NCI-H1436 (cell line): ENCODE data around the gene CDK14.

Experiments
- DNase-seq: peaks from one replicate; lab custom pipeline; 2025; lab: John Stamatoyannopoulos, UW

CDK14 gene

DNA sequence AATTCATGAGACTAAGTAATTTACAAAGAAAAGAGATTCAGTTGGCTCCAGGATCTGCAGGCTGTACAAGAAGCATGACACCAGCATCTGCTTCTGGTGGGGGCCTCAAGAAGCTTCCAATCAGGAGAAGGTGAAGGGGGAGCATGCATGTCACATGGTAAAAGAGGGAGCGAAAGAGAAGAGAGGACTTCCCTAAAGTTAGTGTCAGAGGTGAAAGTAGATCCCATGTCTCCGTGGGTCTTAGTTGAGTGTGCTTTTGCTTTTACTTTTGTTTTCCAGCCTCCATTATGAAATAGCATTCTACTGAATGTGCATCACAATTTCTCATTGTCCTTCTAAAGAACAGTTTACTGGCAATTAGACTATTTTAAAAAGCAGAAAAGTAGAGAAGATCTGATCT is 454.6 kb downstream of the CDK14 start:
- no peak for DNase-seq

DNA sequence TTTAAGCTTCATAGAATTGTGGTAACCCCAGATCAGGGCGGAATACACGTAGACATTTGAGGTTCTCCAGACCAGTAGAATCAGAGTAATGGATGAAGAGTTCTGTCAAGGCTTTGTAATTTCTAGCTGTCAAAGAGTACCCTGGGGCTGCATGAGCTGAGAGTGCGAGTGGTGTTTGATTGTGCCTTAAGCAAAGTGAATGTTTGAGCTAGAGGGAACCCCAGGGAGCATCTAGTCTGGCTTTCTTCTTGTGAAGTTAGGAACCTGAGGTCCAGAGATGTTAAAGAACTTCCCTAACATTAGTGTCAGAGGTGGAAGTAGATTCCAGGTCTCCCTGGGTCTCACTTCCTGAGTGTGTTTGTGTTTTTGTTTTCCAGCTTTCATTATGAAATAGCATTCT is 455.8 kb downstream of the CDK14 start:
- no peak for DNase-seq

DNA sequence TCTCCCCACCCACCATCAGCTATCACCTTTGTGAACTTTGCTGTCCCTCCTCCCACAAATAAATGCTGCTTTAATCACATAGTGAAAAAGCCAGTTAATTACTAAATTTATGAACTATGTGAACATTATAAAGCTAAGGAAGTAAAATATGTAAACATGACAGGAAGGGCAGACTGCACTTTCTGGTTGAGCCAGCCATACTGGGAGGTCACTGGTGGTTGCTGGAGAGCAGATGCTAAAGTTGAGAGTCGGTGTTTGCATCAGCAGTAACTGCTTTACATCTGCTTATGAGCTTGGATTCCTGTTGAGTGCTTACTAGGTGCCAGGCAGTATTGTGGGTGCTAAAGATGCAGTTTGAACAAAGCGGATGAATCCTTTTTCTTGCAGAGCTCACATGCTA is 458.3 kb downstream of the CDK14 start:
- no peak for DNase-seq

DNA sequence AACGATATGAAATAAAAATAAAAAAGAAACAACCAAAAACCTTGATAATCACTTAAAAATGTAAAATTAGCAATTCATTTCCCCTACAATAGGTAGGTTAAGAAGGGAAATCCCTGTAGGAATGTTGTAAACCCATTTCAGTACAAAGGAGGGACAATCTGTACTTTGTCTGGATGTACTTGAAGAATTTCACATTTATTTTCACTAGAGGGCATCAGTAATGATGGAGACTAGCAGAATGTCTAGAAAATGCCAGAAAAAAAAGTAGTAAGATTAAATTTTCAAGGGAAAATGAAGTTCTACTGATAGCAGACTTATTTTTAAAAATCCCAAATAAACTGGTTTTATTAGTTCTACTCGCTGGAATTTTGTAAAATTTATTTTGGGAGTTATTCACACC is 459.1 kb downstream of the CDK14 start:
- no peak for DNase-seq

DNA sequence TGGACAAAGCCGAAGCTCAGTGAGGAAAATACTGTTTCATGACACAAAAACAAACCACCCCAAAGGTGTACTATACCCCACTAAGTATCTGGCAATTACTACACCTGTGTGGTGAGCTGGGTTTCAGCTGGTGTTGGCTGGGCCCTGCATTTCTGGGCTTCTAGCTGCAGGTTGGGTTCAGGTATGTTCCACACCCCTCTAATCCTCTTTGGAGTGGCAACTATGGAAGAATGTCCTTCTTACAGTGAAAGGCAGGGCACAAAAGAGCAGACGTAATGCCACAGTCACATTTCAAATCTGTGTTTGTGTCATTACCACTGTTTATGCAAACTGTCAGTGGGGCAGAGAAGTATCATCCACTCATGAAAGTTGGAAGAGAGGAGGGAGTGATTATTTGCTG is 466.6 kb downstream of the CDK14 start:
- DNase-seq, result no peak

DNA sequence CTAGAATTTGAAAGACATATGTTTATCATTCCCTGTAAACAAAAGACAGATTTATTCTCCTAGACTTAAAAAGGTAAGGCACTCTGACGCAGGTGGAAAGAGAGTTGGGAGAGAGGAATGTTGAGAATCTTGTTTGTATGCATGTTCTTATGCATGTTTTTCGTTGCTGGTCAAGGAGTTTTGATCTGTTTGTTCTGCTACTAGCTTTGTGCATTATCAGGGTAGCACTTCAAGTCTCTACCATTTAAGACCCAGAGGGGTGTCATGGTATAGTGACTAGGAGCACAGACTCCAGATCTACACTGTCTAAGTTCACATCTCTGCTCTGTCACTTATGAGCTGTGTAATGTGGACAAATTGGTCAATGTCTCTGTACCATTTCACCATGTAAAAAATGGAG is 467.9 kb downstream of the CDK14 start:
- no peak for DNase-seq

DNA sequence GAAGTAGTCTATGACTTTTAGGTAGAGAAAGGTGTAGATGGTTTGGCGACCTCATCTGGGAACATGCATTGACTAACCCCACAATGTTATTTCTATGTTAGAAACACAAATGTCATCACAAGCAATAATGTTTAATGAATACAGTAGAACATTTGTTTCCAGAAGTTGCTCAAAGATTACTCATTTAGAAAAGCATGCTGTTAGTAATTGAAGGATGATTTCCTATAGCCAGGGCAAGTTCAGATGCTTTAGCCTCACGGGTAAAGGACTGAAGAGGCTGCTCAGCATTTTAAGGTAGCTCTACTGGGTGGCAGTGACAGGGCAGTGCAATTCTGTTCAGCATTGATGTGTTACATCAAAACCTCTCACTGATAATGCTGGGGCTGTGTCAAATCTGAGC is 468.8 kb downstream of the CDK14 start:
- no peak for DNase-seq

DNA sequence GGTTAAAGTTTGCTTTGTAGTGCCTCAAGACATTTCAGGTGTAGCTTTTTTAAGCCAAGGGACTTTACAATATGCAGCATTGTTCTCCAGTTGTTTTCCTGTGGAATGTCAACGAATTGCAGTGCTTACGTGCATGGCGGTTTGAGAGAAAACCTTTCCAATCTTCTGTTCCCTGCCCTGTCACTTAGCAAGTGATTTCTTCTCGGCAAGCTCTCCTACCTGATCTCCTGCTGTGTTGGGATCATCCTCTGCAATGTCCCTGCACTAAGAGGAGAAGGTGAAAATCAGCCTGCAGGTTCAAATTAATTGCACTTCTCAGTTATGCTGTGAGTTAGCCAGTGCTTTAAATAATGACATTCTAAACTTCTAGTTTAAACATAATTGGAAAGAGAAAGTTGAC is 470.5 kb downstream of the CDK14 start:
- DNase-seq, result no peak

DNA sequence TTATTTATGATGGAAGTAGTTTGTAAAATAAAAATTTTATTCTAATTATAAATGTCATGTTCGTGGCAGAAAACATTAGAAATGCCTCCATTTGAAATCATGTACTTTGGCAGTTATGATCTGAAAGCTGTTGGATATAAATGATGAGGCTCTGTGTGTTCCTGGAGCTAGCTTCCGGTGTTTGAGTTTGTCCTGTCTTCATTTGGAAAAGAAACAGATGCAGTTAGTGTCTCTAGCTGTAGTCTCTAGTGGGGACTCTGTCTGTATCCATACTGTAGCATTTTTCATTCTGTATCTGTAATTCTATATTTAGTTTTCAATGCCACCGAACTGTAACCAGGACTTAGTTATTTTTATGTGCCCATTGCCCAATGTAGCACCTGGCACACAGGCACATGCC is 471.1 kb downstream of the CDK14 start:
- no peak for DNase-seq

DNA sequence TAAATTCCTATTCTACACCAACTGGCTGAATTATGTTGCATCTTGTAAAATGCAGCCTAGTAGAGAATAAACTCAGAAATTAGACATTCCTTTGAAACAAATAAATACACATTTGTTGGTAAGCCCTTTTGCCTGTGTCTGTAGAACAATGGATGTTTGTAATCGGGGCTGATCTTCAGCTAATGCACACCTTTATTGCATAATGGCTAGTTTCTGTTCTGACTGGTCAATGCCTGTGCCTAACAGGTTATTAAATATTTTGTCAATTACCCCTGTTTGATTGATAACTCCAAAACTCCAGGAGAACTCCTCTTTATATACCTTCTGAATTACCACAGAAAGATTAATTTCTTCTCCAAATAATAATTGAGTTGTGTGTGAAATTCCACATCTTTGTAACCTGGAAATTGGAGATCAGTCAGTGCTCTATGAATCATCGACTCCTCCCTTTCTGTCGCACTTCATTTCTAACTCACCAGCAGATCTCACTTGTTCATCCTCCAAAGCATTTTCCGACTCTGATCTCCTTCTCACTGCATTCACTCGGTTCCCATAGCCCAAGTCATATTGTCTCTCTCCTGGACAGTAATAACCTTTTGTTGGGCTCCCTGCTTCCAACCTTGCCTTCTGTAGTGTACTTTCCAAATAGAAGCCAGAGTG is 472.1 kb downstream of the CDK14 start:
- DNase-seq, result no peak

DNA sequence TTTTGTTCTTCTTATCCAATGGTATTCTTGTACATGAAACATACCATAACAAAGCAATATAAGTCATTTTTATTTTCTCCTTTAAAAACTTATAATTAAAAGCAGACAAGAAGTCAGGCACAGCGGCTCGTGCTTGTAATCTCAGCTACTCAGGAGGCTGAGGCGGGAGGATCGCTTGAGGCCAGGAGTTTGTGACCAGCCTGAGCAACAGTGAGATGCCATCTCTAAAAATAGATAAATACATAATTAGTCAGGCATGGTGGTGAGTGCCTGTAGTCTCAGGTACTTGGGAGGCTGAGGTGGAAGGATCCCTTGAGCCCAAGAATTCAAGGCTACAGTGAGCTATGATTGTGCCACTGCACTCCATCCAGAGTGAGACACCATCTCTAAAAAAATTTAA is 473.0 kb downstream of the CDK14 start:
- no peak for DNase-seq

DNA sequence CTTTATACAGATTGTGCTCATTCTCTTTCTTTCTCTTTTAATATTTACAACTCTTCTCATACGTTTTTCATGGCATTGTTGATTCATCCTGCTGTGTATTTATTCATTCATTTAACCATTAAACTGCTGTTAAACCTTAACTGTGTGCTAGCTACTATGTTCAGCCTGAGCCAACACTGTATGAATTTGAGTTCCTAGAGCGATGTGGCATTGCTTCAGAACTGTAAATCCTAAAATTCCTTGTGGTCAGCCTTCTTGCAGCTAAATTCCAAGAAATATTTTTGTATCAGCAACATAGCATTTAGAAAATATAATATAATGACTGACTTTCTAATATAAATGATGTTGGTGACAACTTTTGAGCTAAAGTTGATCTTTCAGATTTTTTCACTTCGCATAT is 483.4 kb downstream of the CDK14 start:
- DNase-seq, result no peak

DNA sequence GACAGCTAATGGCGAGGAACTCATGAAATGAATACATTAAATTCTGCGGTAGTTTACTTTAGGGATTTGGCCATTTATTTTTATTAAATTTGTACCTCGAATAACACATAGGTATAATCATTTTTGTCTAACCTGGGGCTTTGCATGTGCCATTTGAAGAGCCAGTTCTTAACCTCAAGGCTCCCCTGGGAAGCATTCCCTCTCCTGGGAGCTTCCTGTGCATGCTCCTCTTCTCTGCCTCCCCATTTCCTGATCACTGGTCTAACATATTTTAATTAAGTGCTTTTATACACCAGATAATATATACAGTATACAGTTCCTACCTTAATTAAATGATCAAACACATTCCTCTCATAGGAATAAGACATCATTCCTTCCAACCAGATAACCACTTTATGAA is 484.2 kb downstream of the CDK14 start:
- DNase-seq, result no peak

DNA sequence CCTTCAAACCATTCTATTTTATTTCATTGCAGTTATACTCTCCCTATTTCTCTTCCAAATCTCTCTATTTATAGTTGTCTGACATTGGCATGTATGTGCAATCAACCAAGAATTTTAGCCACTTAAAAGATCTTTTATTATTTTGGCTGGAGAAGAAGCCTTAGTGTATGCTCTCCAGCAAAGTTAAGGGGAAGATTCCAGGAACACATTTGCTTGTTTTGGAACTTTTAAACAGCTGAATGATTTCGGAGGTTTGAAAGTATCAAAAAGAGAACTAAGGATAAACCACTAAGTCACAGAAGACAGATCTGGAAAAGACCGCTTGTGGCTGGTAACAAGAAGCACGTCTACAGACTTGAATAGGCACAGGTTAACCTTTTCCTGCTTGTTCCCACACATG is 485.9 kb downstream of the CDK14 start:
- no peak for DNase-seq

DNA sequence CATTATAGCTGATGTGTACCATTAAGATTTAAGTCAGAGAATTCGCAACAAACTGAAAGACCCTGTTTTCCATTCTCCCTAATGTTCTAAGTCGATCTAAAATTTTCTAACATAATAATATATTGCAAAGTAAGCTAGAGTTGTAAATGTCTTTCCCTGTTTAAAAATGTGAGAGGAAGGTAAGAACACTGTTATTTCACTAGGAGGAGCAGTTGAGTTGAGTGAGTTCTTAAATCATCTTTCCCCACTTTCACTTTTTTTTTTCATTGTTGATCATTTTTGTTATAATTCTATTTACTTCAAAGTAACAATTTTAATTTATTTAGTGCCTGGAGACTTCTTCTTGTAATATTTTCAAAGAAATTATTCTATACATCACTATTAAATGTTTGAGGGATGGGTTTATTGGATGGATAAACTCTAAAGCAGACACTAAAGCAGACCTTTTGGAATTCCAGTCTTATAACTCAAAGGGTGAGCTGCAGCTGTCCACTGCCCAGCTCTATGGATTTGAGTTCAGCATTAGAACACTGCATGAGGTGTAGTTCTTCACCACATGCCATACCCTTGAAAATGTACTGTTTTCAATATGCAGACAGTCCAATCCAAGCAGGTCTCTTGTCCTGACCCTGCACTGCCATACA is 486.9 kb downstream of the CDK14 start:
- DNase-seq, result peak; percentile 5

DNA sequence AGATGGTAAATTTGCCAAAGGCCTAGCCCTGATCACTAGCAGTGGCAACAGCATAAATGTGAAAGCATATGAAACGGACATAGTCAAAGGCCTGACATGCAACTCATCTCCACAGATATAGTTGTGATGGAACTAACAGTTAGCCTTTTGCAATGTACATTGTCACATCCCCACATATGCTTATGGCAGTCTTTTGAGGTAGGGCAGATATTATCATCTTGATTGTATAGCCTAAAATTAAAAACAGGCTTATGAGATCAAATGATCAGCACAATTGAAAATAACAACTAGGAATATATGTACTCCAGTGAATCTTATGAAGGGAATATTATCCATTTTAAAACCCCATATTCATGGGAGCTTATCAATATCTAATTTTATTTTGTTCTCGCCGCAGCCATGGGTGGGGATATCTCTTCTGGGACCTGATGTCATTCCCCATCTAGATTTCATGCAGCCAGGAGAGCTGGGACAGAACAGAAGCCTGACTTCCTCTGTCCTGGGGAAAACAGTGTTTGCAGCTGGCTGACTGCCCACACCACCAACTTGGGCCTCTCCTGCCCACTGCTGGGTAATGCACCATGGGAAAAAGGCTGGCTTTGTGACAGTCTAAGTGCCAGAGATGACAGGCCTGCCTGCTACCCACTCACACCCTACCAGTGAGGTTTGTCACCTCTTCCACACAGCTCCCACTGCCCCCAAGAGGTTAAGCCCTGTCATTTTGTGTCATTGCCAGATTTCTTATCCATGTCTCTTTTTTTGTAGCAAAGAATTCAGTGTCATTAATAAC is 487.9 kb downstream of the CDK14 start:
- DNase-seq, result no peak

DNA sequence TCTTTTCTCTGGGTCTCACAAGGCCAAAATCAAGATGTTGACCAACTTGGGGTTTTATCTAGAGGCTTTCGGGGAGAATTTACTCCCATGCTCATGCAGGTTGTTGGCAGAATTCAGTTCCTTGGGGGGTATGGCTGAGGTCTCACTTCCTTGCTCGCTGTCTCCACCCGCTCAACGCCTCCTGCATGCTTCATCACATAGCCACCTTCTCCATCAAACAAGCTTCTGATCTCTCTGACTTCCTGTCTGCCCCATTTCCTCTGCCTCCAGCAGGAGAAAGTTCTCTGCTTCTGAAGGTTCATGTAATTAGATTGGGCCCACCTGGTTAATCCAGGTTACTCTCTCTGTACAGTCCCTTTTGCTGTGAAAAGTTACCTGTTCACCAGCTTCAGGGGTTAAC is 489.1 kb downstream of the CDK14 start:
- DNase-seq, result no peak

DNA sequence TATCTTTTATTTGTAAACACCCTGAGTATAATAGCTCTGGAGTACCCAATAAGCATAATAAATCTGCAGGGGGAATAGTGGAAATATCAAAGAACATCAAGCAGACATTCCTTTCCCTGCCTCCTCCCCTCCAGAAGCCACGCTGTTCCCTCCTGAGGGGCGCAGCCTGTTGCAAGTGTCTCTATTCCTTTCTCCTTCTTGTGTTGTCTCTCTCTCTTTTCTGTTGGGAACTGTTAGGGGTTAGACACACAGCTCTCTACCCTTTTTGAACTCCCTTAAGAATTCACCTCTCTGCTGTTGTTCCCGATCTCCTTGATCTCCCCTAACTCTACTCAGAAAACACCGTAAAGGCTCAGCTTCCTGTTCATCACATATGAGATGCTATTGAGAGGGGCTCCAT is 490.1 kb downstream of the CDK14 start:
- DNase-seq, result no peak

DNA sequence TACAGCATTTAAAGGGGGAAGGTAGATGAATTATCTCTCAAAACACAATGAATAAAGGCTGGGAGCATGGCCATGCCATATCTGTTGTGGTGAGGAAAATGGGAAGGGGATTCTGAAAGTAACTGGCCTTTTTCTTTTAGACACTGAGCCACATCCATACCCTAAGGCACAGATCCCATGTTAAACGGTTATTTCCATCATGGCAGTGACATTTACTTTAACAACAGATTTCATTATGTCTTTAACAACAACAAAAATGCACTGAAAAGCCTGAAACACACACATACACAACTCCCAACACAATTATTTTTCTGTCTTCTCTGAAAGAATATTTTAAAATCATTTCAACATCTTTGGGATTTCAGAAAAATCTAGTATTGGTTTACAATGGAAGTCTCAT is 492.0 kb downstream of the CDK14 start:
- no peak for DNase-seq

DNA sequence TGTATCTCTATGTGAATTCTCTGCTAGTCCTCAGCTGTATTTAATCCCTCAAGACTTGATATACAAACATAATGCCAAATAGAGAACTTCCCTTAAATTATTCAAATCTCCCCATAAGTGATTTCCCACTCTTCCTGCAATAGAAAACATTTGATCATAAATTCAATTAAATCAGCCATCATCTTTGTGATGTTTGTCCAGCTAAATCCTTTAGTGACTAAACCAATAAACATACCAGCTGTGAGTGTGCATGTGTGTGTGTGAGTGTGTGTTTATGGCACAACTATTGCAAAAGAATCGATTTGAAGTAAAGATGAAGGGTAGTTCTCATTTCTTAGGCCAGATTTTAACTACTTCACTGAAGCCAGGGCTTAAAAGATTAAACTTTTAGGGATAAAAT is 492.6 kb downstream of the CDK14 start:
- DNase-seq, result no peak

DNA sequence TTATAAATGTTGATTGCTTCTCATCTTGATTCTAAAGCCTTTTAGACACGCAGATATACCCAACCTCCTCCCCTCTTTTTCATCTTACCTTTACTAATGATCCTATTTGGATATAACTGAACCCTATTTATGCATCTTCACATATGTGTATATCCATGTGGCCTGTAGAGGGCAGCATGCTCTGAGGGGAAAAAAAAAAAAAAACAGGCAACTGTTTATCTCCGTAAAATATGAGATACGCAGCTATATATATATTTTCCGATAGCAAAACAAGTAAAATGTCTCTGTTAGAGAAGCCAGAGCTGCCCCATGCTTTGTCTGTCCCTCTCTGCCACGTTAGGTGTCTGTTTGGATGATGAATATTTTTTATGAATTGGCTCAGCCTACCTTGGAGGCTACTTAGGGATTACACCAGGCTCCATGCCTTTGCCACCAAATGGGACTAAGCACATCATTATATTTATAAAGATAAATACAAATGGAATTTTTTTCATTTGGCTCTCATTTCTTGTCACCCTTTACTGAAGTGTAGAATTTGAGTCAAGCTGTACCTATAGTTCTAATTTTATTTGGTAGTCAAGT is 493.4 kb downstream of the CDK14 start:
- peak; percentile 42 for DNase-seq

DNA sequence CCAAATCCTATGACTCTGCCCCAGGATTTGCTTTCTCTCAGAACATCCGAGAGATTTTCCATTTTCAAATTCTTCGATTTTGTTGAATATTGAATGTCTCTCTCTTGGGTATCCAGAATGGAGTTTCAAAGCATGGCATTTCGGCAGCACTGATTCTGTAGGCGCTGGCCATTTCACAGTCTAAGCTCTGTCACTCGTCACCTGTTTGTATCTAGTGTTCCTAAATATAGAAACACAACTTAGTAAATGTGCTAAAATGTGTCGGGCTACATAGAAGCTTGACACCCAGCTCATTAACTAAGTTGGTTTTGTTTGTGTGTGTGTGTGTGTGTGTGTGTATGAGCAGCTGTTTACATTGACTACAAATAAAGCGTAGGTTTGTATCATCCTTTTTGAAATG is 494.6 kb downstream of the CDK14 start:
- DNase-seq, result no peak

DNA sequence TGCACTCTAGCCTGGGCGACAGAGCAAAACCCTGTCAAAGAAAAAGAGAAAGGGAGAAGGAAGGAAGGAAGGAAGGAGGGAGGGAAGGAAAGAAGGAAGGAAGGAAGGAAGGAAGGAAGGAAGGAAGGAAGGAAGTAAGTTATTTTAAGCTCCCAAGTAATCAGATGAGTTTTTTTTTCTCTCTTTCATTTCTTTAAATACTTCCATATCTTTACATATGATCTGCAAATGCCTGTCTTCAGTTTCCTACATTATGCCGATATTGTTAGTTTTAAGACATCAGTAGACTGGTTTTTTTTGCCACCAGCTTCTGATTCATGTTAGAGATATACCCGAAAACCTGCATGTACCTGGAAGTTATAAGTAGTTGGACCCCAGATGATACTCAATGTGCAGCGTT is 495.5 kb downstream of the CDK14 start:
- no peak for DNase-seq
